KG1 (cell line): Measurements from ENCODE around the gene CAMKK1.

Experiments used
- DNase-seq: peaks from one replicate; lab custom pipeline; 2025; lab: John Stamatoyannopoulos, UW

The CAMKK1 gene

DNA sequence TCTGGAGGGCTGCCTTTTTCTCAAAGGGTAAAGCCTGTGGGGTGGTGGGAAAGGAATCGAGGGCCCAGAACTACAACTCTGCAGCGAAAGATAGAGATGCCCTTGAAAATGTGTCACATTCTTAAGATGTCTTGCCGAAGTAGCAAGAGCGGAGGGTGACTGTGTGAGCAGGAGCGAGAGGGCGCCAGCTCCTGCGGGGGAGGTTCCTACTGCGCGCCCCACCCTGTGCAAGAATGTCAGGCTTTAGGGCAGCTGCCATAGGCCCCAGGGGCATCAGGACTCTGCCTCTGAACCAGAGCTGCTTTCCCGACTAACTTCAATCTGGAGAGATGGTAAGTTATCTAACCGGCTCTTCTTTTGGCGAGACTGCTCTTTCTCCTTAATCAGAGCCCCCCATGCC is 80.1 kb downstream of the CAMKK1 start:
- DNase-seq = no peak

DNA sequence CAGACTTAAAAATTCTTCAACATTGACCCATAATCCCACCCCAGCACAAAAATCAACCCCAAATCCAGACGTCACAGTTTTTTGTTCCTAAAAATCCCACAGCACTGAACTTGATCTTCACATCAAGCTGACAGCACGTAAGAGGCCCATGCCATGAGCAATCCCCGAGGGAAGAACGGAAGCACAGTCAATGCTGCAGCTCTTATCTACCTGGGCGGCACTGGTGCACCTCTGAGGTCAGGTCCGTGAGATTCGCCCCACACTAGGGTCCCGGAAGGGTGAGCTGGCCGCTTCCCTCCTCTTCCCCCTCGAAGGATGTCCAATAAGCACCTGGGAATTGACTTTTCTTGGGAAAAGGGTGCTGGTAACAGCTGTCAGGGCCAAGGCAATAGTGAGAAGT is 80.6 kb downstream of the CAMKK1 start:
- DNase-seq = no peak
